CD4-positive, alpha-beta T cell treated with Interleukin-17A for 4 hours (primary cell): ENCODE measurements around the gene SRPX2.

Experiments
- DNase-seq: peaks from one replicate; pipeline ENCODE4 v3.0.0-alpha.2; 2020; ENCODE audit warnings: mixed read lengths

SRPX2 gene

DNA sequence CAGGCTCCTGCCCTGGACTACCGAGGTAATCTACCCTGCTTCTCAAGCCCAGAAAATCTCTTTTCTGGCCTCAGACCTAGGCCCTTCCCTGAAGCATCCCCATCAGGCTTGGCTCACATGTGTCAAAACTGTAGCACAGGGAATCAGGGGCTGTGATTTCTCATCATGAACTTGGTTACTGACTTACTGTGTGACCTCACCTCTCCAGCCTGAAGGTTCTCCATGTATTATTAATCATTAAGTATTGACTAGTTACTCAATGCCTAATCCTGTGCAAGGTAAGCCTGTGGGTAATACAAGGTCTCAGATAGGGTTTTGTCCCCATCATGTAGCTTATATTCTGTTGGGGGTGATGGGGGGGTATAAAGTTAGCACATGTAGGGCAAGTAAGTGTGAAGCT is 6.8 kb downstream of the SRPX2 start:
- DNase-seq = no peak

GRCh38 chrX:100652266-100652665 is 8.3 kb downstream of the SRPX2 start:
- no peak for DNase-seq

DNA sequence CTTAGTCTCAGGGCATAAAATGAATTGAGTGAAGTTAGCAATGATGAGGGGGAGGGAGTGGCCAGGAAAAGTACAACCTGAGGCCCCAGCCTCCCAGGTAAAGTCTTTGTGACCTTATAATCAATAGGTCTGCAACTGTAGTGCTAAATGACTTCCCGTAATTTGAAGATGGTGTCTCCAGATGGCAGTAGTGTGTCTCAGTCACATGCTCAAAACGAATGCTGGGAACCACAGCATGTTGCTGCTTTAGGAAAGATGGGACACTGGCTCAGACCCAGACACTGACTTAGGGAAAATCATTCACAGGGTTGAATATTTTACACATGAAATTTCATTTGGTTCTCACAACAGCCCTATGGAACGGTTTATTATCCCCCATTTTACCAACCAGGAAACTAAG is 10.3 kb downstream of the SRPX2 start:
- no peak for DNase-seq

GRCh38 chrX:100658941-100659381 is 15.0 kb downstream of the SRPX2 start:
- no peak for DNase-seq

DNA sequence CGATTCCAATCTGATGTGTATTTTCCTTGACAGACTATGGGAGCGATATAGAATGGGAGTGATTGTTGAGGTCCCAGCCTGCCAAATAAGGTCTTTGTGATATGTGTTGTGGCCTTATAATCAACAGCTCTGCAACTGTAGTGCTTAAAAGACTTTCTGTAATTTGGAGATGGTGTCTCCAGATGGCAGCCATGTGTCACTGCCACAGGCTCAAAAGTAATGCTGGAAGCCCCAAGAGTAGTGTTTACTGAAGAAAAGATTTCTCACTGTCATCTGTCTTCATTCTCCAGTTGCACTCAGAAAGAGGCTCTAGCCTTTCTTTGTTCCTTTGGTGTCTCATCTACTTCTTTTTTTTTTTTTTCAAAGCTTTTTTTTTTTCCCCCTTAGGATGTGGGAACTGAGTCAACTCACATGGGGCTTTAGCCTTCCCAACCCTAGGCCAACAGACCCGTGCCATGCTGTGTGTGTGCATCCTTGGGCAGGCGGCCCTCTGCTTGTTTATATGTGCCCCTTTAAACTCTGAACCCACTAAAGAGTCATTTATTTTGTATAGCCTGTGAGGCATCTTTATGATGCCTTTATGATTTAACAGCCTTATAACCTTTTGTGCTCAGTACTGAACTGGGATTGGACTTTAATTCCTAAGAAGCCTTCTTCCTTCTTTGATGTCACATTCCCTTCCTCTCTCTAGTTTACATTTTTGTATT is 15.6 kb downstream of the SRPX2 start:
- DNase-seq = no peak

- DNase-seq = no peak
Observed at GRCh38 chrX:100662170-100662569, 18.2 kb downstream of the SRPX2 start.

GRCh38 chrX:100662796-100663195 is 18.8 kb downstream of the SRPX2 start:
- DNase-seq = no peak

GRCh38 chrX:100663642-100664041 is 19.6 kb downstream of the SRPX2 start:
- no peak for DNase-seq

DNA sequence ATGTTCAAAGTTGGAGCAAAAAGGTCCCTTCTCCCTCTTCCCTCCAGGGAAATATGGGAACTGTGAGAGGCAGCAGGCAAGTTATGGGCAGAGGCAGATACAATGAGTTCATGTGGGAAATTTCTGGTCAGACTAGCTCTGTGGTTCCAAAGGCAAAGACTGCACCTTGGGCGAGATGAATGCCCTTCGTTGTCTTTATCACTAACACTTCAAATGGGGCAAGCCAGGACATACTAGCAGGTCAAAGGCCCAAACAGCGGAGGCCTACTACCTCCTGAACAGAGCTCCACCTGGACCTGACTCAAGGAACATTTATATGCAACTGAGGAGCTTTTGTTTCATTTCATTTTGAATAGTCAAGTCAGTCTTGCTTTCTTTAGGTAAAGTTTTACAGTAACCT is 29.0 kb downstream of the SRPX2 start:
- no peak for DNase-seq

- DNase-seq = no peak
Observed at GRCh38 chrX:100673397-100673953, 29.5 kb downstream of the SRPX2 start.

- no peak for DNase-seq
Observed at GRCh38 chrX:100674705-100675104, 30.7 kb downstream of the SRPX2 start.

GRCh38 chrX:100677611-100678181 is 33.7 kb downstream of the SRPX2 start:
- no peak for DNase-seq

DNA sequence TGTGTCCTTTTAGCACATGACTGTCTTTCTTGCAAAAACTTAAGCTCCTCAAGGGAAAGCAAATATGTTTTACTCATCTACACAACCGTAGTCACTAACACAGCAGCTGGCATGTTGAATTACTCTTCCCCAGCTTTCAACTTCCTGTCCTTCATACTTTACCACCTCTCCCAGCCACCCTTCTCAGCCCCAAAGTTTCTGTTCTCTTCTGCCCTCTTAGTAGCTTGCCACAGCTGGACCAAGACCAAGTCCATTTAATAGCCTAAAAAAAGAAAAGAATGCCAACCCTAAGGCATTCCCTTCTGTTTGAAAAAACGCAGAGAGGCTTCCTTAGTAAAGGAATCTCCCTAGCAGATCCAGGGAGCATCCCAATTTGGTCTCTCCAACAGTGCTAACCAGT is 36.8 kb downstream of the SRPX2 start:
- DNase-seq = no peak

DNA sequence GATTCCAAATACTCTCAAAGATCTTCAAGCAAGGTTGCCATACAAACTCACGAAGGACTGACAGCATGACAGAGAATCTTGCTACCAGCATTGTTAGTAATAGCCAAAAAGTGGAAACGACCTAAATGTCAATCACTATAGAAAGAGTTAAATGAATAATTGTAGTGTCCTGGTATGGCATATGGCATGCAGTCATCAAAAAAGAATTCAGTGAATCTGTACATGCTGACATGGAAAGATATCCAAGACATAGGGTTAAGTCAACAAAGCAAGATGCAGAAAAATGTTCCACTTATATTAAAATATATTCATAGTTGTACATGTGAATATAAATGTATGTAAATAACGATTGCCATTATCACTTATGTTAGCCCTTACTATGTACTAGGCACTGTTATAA is 37.6 kb downstream of the SRPX2 start:
- DNase-seq = no peak

GRCh38 chrX:100682939-100683338 is 38.9 kb downstream of the SRPX2 start:
- DNase-seq = no peak

DNA sequence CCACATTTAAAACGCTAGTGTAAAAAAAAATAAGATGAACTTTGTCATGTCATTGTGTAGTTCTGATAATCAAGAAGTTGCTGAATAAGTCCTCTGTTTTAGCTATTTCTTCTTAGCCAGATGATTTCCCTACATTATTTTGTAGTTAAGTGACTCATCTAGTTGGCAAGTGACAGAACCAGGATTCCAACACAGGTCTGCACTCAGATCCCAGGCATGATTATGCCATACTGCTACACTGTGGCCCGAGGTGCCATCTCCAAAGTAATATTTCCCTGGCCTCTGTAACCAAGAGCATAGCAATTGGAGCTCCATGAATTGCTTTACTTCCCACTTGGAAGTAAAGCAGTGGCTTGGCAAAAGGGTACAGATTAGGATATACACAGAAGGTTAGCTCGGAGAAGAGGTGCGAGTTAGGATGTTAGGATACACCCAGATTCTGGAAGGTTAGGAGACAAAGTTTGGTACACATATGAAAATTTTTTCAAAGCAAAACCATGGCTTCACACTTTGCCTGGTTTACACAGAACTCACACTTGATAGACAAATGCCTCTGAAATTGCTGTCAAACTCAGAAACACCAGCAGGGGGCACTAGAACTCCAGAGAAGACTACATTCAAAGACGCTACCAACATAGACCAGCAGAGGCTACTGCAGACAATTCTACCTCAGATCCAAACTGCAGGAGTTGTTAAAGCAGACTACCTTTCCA is 41.4 kb downstream of the SRPX2 start:
- DNase-seq = peak; percentile 70

- no peak for DNase-seq
Observed at GRCh38 chrX:100685997-100686305, 42.0 kb downstream of the SRPX2 start.

DNA sequence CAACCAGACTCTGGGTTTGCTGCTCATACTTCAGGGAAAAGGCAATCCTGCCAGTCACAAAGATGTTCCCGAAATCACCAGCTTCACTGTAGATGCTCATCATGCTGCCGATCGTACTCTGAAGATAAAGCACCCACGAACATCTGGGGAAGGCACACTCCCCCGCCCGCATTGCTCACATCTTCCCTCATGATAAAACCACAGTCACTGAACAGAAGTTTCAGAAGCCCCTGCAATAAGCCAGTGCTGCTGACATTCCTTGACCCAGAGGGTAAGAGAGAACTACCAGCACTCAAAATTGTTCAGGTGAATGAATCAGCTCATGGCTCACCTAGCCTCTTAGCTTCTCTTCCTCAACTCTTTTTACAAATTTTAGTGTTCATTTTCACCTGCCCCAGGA is 43.1 kb downstream of the SRPX2 start:
- no peak for DNase-seq

DNA sequence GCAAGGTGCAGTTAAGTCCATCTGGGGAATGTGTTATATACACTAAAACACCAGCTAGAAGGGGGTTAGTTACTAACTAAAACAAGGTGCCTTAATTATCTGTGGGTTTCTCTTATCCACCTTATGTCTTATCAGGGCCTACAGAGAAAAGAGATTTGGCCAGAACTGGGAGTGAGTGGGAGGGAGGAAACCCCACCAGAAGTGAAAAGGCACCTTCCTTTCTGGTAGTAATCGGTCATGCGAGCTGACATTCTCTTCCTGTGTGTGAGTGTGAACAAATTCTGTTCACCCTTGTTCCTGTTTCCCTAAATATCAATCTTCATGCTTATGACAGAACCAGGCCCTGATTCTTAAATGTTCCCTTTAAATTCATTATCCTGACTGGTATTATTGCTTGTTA is 43.5 kb downstream of the SRPX2 start:
- no peak for DNase-seq

DNA sequence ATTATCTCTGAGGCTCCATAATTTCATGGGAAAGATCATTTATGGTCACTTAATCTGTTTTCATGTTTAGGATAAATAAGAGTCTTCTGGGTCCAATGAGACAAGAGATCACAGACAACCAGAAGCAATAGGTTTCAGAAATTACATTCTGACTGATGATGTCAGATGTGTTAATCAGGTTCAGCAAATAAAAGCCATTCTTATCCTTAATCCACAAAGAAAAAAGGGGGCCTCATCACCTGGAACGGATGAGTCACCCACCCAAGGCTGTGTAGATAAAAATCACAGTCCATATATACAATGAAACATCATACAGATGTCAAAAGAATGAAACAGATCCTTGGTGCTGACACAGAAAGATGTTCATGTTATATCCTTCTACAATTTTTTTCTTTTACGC is 51.3 kb downstream of the SRPX2 start:
- no peak for DNase-seq

- no peak for DNase-seq
Observed at GRCh38 chrX:100695991-100696390, 52.0 kb downstream of the SRPX2 start.

DNA sequence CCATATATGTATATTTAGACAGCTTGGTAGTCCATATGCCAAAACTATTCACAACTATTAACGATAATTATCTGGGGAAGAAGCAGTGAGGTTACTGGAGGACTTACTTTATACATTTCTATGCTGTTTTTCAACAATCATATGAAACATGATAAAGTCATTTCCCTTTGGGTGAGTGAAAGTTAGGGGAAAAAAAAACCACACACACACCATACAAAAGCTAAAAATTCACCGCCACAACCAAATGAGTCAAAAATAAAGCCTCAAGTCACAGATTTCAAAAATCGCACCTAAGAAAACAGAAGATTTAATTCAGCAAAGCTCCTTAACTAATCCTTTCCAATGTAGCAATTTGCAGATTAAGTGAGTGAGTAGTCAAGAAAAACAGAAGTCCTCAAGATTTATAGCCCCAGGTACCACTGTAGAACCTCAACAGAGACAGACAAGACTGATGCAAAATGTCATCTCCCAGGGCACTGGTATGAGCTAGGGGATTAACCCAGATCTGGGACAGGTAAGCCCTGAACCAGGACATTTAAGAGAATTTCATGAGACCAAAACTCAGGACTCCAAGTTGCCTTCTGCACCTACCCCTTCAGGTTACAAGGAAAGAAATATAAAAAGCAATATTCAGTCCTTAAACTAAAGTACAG is 52.8 kb downstream of the SRPX2 start:
- DNase-seq = no peak

DNA sequence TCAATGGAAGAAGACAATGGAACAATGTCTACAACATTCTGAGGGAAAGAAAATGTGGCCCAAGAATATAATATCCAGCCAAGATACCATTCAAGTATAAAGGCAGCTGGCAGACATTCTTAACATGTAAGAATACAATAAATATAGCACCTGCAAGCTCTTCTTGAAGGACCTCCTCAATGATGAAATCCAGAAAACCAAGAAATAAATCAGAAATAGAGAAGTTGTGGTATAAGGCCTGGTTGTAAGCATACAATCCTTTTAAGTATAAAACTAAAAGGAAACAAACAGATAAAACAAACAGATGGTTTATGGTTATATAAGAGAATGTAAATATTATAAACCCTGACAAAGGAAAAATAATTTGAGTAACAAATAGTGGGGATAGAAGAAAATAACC is 54.6 kb downstream of the SRPX2 start:
- no peak for DNase-seq

- DNase-seq = no peak
Observed at GRCh38 chrX:100700809-100701208, 56.8 kb downstream of the SRPX2 start.
